EH (cell line): ENCODE measurements around the gene VCL.
"Not testable (repeated sequence)": the region's sequence is repeated elsewhere in the genome, so short reads cannot be mapped to it uniquely, and the experiment has no call there.

Experiments
- DNase-seq: peaks from one replicate; pipeline ENCODE4 v3.0.0-alpha.2; 2015; ENCODE audit warnings: low read depth

Gene VCL

DNA sequence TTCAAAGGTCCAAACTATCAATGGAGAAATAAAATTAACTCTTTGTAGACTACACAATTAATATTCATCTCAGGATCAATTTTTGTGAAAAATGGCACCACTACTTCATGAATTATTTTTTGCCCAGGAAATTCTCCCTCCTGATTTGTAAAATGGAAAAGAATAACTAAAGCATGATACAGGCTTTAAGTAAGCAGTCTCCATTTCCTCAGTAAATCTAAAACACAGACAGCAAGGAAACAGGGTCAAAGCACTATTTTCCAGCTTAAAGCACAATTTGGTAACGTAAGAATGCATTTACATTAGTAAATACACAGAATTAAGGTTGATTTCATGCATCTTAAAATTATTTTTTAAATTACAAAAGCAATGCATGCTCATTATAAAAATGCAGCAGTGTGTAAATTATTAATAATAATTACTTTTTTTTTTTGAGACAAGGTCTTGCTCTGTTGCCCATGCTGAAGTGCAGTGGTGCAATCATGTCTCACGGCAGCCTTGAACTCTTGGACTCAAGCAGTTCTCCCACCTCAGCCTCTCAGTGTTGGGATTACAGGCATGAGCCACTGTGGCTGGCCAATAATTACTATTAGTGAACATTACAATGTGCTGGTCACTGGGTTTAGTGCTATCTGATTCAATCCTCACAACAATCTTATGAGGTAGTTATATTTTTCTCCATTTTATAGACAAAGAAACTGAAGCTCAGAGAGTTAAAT lies 26.1 kb upstream of the VCL start:
- no peak for DNase-seq

DNA sequence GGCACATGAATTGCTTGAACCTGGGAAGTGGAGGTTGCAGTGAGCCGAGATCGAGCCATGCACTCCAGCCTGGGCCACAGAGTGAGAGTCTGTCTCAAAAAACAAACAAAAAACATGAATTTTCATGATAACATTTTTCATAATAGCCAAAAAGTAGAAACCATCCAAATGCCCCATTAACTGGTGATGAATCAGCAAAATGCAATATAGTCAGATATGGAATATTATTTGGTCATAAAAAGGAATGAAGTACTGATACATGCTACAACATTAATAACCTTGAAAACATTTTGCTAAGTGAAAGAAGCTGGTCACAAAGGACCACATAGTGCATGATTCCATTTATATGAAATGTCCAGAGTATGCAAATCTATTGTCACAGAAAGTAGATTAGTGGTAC lies 24.5 kb upstream of the VCL start:
- no peak for DNase-seq

DNA sequence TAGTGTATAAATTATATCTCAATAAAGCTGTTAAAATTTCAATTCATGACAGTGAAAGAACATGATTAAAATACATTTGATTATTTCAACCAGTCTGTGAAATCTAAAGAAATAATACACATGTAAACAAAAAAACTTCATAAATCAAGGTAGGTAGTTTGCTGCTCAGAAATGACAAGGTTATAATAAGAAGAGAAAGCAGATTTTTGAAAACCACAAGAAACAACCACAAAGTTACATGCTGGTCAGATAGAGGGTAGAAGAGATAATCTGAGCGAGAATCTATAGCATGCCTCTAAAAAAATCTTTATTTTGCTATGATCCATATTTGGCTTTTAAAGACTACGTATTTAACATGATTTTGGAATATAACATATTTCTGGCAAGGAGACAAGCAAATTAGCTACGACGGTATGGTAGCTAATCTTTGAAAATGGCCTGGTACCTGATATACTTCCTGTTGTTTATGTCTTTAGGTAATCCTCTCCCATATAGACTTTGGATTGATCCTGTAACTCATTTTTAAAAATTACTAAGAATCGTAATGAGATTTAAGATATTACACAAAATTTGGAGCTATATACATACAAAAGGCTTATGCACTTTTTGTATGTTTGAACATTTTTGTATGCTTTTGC lies 23.5 kb upstream of the VCL start:
- no peak for DNase-seq

DNA sequence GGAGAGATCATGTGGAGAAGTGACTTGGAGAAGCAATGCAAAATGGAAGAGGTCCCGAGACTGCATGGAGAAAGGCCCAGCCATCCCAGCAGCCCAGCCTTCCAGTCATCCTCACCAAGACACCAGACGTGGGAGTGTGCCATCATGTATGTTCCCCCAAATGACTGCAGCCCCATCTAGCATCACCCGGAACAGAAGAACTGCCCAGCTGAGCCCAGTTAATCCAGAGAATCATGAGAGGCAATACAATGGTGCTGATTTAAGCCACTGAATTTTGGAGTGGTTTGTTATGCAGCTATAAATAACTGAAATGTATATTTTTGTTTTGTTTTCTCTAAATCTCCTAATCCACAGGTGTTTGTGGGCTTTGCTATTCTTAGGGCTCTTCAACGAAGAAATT lies 22.5 kb upstream of the VCL start:
- no peak for DNase-seq

DNA sequence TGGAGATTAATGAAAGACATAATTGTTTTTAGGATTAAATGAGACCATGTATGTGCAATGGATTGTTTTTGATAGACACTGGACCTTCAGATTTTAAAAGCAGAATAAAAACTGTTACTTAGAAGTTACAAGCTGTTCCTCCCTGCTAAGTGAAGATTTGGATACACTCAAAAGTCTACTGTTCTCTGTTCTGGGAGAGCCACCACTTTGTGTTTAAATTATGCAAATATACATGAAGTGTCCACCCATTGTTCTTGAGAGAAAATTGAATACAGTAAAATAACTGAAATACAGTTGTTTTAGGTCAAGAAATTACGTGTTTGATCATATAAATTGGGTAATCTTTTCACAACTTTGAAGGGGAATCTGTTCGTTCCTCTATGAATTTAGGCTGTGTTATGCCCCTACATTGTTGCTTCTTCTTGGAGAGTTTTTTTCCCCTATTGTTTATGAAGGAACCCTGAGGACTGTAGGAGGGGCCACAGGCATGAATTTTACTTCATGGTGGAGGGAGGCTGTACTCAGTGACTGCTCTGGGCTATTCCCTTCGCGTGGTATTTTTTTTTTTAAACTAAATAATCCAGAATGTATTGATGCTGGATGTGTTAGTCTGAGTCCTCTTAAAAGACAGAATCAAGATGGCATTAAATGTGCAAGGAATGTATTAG lies 18.6 kb upstream of the VCL start:
- DNase-seq: no peak

DNA sequence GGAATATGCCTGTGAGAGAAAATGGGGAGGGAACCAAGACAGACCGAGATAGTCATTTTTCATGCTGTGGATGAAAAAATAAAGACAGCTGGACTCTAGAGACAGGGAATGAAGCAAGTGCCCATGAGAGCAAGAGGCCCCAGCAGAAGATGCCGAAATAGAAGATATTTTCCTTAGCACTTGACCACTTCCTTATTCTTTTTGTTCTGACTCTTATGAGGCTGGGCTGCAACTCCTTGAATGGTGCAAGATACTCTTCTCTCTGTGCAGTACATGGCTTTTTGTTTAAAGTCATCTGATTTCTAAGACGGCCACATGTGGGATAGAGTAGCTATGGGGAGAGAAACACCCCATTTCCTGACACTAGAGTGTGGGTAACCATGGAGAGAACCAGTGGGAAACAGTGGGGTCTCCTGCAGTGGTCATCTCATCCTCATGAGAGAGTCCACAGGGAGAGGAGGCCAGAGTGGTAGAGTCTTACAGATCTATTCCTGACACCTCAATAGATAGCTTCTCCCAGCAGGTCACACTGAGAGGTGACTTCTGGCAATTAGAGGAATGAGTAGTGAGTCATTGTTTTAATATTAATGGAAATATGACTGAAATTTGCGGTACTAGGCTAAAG lies 18.0 kb upstream of the VCL start:
- DNase-seq: no peak

DNA sequence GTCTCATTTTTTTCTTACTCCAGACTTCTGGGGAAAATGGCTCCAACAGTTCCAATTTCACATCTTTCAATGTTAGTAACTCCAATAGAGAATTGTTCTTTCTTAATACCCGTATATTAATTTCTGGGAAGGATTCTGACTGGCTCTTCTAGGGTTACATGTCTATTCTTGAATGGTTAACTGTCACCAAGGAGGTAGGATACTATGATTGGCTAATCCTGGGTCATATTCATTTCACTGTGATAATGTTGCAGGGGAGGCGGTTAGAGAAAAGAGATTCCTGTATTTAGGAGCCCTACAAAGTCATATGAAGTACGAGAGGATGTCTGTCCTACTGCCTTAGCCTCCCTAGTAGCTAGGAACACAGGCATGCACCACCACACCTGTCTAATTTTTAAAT lies 16.1 kb upstream of the VCL start:
- no peak for DNase-seq

DNA sequence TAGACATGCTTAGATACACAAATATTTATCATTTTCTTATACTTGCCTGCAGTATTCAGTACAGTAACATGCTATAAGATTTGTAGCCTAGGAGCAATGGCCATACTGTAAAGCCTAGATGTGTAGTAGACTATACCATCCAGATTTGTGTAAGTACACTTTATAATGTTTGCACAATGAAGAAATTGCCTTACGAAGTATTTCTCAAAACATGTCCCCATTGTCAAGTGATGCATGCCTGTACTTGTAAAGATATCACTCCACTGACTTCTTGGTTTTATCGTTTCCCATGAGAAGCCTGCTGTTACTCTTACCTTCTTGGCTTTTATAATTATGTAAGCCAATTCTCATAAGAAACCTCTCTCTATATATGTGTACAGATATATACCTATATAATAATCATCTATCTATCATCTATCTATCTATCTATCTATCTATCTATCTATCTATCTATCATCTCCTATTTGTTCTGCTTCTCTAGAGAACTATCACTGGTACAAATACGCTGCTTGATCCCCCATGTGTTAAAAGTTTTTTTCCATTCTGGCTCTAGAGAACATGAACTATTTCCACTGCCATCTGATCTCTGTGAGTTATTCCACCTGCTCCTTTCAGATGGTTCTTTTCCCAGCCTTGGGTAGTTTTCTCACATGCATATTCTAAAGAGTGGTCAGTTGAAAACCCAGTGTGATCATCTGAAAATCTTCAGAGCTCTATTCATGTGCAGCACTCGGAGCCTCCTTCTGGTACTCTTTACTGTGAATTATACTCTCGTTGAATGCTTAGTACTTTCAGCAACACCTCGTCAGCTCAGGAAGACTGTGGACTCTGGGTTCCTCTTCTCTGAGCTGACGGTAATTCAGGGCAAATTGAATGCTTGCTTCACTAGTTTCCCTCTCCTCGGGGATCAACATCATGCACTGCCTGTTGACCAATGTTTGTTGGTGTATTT lies 14.5 kb upstream of the VCL start:
- no peak for DNase-seq

DNA sequence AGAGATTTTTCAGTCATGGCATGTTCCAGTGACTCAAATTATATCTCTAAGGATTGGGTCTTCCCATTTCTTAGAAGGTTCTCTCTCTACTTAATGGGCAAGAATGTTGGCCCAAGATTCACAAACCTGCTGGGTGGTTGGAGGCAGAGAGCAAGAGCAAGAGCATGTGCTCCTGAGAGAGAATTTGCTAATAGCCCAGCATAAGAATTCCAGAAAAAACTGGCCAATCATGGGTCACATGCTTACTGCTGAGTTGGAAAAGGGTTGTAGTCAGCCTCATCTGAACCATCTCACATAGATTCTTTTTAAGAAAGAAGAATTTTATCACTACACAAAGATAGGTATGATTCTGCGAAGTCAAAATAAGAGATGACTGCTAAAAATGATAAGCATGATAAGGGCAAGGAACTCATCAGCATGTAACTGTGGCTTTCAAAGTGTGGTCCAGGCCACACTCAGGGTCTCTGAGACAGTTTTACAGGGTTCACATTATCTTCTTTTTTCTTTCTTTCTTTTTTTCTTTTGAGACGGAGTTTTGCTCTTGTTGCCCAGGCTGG lies 8.2 kb upstream of the VCL start:
- no peak for DNase-seq

DNA sequence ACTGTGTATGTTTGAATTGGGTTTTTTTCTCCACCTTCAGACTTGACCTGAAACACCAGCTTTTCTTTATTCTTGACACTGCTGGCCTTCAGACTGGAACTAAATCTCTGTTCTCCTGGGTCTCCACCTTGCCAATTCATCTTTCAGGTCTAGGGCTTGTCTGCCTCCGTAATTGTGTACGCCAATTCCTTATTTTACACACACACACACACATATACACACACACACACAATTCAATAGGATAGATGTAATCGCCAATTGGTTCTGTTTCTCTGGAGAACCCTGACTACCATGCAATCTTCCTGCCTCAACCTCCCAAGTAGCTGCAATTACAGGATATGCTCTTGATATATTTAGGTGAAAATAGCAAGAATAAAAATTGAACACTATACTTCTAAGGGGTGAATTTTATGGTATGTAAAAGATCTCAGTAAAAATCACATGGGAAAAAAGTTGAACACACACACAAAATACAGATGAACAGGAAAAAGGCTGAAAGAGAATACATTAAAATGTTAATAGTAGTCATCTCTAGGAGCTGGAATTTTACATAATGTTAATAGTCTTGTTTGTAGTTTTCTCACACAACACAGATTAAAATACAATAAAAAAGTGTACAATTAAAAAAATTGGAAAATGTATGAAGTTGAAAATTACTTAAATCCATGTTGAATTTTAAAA lies 6.6 kb upstream of the VCL start:
- DNase-seq: no peak

DNA sequence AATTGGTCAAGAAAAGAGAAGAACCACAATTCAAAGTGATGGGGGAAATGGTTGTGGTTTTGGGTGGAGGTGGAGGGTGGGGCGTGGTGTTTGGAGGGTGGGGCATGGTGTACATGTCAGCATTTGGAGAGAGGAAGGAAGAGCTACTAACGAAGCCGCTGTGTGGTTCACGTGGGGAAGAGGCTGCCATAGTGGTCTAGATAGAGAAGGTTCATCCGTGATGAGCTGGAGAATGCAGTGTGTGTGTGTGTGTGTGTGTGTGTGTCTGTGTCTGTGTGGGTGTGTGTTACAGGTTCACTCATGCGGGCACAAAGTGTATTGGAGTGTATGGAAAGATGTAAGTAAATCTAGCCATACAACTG lies 6.1 kb upstream of the VCL start:
- no peak for DNase-seq

DNA sequence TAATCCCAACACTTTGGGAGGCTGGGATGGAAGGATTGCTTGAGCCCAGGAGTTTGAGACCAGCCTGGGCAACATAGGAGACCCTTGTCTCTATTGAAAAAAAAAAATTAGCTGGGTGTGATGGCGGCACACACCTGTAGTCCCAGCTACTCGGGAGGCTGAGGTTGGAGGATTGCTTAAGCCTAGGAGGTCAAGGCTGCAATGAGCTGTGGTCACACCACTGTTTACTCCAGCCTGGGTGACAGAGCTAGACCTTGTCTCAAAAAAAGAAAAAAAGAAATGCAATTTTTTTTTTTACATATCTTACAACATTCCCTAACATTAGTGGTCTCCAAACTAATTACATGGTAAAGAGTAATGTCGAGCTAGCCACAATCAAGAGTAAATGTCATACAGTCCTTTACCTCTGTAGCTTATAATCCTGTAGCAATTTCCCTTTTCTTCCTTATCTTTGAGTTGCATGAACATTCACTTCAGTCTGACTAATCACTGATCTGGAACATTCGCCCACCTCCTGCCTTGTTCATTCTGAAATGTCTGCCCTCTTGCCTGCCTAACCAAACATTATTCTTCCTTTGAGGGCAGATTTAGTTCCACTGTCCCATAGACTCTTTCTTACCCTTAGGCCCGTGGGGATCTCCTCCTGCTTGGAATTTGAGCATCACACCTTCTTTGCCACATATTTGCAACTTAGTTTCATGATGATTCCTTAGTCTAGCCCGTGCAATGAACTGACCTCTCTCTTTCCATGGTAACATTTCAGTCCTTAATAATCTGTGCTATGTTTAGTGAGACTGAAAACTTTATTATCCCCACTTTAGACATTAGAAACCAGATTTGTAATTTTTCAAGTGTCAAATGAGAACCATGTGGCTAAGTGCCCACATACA lies 4.8 kb upstream of the VCL start:
- DNase-seq: peak; percentile 39

DNA sequence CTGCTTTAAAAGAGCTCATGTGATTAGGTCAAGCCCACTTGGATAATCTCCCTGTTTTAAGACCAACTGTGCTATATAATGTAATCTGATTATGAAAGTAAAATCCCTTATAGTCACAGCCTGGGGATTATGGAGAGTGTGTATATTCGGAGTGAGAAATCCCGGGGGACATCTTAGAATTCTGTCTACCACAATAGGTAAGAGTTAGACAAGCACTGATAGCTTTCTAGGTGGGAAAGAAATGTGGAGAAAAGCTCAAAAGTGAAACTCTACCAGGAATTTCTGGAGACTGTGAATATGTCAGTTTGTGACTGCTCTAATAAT lies 2.9 kb upstream of the VCL start:
- no peak for DNase-seq

DNA sequence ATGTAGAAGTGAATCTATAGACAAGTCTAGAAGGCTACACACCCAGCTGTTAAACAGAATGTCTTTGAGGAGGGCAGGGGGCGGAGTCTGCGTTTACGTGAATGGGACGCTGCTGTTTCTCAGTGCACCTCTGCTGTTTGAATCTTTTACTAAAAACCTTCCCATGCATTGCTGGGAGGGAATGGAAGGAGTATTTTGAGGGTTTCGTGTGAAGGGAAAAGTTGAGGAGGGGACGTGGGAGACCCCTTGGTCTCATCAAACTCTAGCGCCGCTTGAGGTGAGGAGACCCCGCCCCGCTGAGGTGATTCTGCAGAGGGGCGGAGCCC lies 492 bp upstream of the VCL start:
- DNase-seq: no peak

DNA sequence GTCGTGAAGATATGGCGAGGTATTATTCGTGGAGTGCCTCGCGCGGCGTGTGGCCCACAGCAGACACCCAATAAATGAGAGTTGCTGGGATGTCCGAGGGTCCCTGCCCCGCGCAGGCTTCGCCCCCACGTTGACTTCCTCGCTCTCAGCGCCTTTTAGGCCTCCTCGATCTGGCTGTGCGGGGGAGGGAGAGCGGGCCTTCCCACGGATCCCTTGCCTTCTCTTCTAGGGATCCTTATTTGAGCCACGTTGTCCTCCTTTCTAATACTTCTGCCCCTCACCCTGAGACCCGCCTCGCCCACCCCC lies 660 bp downstream of the VCL start:
- no peak for DNase-seq

DNA sequence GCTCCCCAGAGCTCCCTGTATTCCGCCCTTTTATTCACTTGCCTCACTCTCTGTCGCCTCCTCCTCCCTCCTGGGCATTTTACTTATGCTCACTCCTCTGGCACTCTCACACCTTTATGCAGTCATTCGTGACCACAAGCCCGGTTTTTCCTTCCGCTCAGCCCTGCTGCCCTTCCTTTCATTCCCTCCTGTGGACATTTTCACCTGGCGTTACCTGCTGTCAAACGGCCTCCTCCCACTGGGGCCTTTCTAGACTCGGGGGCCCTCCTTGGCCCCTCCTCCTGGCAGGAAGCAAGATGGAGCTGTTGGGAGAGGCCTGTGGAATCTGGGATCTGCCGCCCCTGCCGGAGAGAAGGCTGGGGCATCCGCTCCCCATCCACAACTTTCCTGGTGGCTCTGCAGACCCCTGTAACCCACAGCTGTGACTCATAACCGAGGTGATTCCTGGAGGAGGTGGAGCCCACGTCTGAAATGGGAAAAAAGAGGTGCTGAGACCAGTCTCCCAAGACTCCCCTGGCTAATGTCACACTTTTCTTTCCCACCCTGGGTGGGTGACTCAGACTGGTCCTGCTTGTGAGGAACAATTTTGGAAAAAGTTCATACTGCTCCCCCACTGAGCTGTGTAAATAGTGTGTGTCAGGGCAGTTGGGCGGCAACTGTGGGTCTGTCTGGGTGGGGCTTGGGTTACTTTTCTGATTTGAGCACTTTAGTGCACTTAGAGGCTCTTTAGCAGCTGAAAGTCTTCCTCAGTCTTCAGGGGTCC lies 1.2 kb downstream of the VCL start:
- peak; percentile 89 for DNase-seq

DNA sequence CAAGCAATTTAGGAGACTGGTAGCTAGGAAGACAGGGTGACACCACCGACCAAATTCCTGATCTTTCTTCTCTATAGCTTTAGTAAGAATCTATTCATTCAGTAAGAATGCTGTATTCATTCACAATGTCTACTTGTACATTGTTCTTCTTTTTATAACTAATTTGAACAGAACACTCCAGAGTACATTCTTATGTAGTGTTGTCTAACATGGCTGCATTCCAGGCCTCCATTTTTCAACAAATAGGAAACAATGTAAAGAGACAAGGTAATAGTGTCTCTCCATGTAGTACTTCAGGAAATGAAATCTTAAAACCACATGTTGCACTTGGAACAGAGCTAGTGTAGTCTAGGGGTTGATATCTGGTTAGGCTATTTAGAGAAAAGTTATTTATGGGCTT lies 1.8 kb downstream of the VCL start:
- DNase-seq: peak; percentile 66

DNA sequence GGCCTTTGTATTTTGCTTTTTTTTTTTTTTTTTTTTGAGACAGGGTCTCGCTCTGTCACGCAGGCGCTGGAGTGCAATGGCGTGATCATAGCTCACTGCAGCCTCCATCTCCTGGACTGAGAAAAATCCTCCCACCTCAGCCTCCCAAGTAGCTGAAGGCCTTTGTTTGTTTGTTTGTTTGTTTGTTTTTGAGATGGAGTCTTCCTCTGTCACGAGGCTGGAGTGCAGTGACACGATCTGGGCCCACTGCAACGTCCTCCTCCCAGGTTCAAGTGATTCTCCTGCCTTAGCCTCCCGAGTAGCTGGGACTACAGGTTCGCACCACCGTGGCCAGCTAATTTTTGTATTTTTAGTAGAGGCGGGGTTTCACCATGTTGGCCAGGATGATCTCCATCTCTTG lies 2.3 kb downstream of the VCL start:
- not testable (repeated sequence) for DNase-seq

DNA sequence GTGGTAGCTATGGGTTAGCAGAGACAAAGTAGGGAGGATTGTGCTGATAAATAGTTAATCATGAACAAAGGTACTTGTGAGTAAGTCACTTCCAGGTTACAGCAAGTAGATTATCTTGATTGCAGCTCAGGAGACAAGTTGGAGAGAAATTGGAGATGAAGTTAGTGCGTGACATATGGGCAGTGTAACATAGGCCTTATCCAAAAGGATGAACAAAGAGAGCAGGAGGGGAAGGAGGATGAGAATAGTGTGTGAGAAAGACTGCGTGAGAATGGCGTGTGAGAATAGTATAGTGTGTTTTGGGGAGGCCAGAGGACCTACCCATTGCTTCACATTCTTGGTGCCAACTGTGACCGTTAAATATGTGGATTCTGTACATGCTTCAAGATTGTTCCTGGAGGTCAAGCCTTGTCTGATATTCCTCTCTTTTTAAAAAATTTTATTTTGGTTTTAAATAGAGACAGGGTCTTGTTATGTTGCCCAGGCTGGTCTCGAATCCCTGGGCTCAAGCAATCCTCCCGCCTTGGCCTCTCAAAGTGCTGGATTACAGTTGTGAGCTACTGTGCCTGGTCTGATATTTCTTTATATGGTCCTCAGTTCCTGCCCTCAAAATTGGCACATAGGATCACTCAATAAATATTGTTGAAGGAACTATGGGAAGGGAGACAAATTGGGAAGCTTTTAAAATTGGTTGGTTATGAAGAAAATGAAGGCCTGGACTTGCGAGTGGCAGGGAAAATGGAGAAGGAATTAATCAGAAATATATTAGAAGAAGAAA lies 3.2 kb downstream of the VCL start:
- DNase-seq: no peak
